ENCODE results near the gene IL24. TPM values are rescaled to one million over a fixed set of nuclear protein-coding genes. Genes with fewer than 3 reads are reported as not detected.
"Not testable (repeated sequence)": the region's sequence is repeated elsewhere in the genome, so short reads cannot be mapped to it uniquely, and the experiment has no call there.

IL24 gene
- total and polyA plus RNA-seq, 12 donors: 0.26 TPM; not detected in 11

DNA sequence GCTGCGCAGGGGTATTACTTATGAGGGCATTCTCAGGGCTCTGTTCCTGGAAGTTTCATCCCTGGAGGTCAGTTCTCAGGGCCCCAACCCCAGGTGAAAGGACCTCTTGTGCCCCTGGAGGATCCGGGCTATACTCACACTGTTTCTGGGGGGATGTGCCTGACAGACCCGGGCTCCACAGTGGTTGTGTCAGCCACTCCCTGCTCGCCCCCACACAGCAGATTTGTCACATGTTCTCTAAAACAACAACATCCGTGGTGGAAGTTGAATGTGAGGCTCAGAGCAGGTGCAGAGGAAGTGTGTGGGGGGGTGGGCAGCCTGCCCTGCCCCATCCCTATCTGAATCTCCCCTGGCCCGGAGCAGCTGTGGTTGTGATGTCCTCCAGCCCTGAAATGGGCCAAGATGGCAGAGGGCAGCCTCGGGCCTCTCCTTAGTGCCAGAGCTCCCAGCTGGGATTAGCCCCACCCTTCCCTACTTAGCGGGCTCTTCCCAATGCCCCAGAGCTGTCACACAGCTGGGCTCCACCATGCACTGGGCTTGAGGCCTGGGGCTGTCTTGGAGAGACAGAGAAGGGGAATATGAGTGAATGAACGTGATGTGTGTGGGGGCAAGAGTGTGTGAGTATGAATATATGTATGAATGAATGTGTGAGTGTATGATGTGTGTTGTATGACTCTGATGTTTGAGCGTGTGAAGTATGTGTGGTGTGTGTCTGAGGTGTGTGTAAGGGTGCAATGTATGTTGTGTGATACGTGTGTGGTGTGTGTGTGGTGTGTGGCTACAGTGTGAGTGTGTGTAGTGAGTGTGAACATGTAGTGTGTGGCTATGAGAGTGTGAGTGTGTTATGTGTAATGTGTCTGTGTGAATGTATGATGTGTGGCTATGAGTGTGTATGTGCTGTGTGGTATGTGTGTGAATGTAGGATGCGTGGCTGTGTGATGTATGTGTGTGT, 26.0 kb downstream of the IL24 start:
- H3K27ac ChIP-seq: peak overlapping the region in 4 of 10 donors; percentile 43 to 85 (median 54)
- no peaks in the 10 kb centered on the region for H3K27me3 ChIP-seq
- H3K4me1 ChIP-seq: peaks cover 0 to 45% (median 0%) of the 10 kb centered on the region in 9 donors
- H3K36me3 ChIP-seq: no peaks in the 10 kb centered on the region
- DNase-seq (no peak), ATAC-seq (peak in 6 of 8 donors; percentile 33 to 62 (median 46))
- 68 to 73% methylated on average over 12 of the region's 12 CpGs for WGBS, 2 donors
- intact Hi-C loops (cut with DNase I): loop anchor here in 3 of 10 donors (5.0 to 10.0 kb wide), 3 partner anchors 152 to 448 kb away; partner anchors contain the start of gene IKBKE (in 1 of the 3)
- peak overlapping the region in 1 of 10 donors; percentile 28 for H3K4me3 ChIP-seq
- no peaks in the 10 kb centered on the region for H3K9me3 ChIP-seq
- TF ChIP-seq, protein P1, sequence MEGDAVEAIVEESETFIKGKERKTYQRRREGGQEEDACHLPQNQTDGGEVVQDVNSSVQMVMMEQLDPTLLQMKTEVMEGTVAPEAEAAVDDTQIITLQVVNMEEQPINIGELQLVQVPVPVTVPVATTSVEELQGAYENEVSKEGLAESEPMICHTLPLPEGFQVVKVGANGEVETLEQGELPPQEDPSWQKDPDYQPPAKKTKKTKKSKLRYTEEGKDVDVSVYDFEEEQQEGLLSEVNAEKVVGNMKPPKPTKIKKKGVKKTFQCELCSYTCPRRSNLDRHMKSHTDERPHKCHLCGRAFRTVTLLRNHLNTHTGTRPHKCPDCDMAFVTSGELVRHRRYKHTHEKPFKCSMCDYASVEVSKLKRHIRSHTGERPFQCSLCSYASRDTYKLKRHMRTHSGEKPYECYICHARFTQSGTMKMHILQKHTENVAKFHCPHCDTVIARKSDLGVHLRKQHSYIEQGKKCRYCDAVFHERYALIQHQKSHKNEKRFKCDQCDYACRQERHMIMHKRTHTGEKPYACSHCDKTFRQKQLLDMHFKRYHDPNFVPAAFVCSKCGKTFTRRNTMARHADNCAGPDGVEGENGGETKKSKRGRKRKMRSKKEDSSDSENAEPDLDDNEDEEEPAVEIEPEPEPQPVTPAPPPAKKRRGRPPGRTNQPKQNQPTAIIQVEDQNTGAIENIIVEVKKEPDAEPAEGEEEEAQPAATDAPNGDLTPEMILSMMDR (IDR thresholded peaks at IDR 0.05): no peak

DNA sequence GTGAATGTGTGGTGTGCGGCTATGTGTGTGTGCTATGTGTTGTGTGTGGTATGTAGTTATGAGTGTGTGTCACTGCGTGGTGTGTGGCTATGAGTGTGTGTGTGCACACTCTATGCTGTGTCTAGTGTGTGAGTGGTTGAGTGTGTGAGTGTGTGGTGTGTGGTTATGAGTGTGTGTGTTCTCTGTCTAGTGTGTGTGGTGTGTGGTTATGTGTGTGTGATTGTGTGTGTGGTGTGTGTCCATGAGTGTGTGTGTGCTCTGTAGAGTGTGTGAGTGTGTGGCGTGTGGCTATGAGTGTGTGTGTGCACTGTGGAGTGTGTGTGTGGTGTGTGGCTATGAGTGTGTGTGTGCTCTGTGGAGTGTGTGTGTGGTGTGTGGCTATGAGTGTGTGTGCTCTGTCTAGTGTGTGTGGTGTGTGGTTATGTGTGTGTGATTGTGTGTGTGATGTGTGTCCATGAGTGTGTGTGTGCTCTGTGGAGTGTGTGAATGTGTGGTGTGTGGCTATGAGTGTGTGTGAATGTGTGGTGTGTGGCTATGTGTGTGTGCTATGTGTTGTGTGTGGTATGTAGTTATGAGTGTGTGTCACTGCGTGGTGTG, 26.8 kb downstream of the IL24 start:
- peak in 7 of 8 donors; percentile 3 to 67 (median 28) for ATAC-seq
- H3K27ac ChIP-seq: peak overlapping the region in 1 of 10 donors; percentile 85
- 97 to 98% methylated on average over 4 of the region's 4 CpGs for WGBS, 2 donors
- H3K4me3 ChIP-seq, H3K27me3 ChIP-seq, DNase-seq, H3K9me3 ChIP-seq, H3K36me3 ChIP-seq: not testable (repeated sequence)
- intact Hi-C loops (cut with DNase I): loop anchor here in 3 of 10 donors (5.0 to 10.0 kb wide), 3 partner anchors 151 to 449 kb away; partner anchors contain the start of gene IKBKE (in 1 of the 3)
- peaks cover 0 to 45% (median 0%) of the 10 kb centered on the region in 9 donors for H3K4me1 ChIP-seq

DNA sequence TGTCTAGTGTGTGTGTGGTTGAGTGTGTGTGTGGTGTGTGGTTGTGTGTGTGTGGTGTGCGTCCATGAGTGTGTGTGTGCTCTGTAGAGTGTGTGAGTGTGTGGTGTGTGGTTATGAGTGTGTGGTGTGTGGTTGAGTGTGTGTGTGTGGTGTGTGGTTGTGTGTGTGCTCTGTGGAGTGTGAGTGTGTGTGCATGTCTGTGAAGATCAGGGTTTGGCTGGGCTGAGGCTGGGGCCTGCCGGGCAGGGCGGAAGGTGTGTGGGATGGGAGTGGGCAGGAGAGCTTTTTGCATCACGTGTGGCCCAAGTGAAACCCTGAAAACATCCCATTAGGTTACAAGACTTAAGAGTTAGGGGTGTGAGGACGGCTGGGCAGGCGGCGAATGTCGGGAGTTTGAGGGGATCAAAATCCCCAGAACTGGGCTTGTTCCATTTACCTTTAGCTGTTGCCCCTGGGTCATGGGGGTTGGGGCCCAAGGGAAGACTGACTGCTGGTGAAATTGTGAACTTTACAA, 27.4 kb downstream of the IL24 start:
- intact Hi-C loops (cut with DNase I): loop anchor here in 3 of 10 donors (5.0 to 10.0 kb wide), 4 partner anchors 150 to 1703 kb away; partner anchors contain the start of gene IKBKE (in 1 of the 3)
- Histone ChIP-seq H3K36me3 (no peaks in the 10 kb centered on the region), H3K4me3 (no peak overlapping the region), H3K4me1 (peaks cover 0 to 45% (median 0%) of the 10 kb centered on the region in 9 donors), H3K27me3 (no peaks in the 10 kb centered on the region), H3K27ac (peak overlapping the region in 1 of 10 donors; percentile 82), H3K9me3 (no peaks in the 10 kb centered on the region)
- no peak for ATAC-seq
- WGBS, 2 donors: 82 to 86% methylated on average over 8 of the region's 8 CpGs
- TF ChIP-seq, protein P1 (IDR thresholded peaks at IDR 0.05): no peak
- no peak for DNase-seq

DNA sequence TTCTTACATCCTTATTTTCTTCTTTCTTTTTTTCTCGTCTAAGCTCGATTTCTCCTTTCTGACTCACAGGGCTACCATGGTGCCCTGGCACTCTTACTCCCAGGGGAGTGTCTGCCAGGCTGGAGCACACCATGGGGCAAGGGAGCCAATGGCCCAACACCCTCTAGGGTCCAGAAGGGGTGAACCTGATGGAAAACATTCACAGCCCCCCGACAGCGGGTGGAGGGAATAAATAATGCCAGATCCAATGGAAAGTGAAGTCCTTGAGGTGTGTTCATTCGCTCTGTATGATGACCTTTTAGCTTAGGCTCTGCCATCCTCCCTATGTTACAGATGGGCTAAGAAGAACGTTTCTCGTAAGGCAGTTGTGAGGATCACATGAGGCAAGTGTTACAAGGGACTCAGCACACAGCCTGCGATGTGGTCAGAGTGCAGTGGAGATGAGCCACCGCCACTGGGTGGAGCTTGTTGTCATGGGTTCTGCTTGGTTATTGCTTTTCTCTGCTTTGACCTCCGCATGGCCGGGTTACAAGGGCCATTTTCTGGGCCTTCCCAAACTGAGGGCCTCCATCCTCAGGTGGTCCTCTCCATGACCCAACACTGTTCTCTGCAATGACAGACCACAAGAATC, 28.0 kb downstream of the IL24 start:
- Histone ChIP-seq H3K4me3 (no peak overlapping the region), H3K27me3 (no peaks in the 10 kb centered on the region), H3K9me3 (no peaks in the 10 kb centered on the region), H3K27ac (peak overlapping the region in 1 of 10 donors; percentile 82), H3K36me3 (no peaks in the 10 kb centered on the region), H3K4me1 (peaks cover 0 to 49% (median 0%) of the 10 kb centered on the region in 9 donors)
- 78 to 84% methylated on average over 11 of the region's 11 CpGs for WGBS, 2 donors
- peak in 4 of 8 donors; percentile 17 to 47 (median 33) for ATAC-seq
- intact Hi-C loops (cut with DNase I): loop anchor here in 2 of 10 donors (5.0 to 10.0 kb wide), 3 partner anchors 150 to 1702 kb away; partner anchors contain the start of gene IKBKE (in 1 of the 2)
- TF ChIP-seq, protein P1 (IDR thresholded peaks at IDR 0.05): peak in 2 of 9 donors; percentile 7 to 31
- peak in 1 of 2 donors; percentile 18 for DNase-seq

Measured in heart right ventricle (tissue), 16 donors.